GM20000 (cell line): Measurements from ENCODE around the gene KCNN2.
A peak's percentile ranks its signal among the peaks of the same experiment; 100 is the strongest.

Source experiments
- DNase-seq: peaks from one replicate; pipeline ENCODE4 v3.0.0; 2012; ENCODE audit warnings: low spot score
- CTCF ChIP-seq: IDR thresholded peaks from 2 replicates; pipeline ENCODE4 v1.5.1; 2012; ENCODE audit warnings: mild to moderate bottlenecking, control low read depth; ENCODE audit errors: extremely low read depth, missing control alignments

Gene KCNN2

DNA sequence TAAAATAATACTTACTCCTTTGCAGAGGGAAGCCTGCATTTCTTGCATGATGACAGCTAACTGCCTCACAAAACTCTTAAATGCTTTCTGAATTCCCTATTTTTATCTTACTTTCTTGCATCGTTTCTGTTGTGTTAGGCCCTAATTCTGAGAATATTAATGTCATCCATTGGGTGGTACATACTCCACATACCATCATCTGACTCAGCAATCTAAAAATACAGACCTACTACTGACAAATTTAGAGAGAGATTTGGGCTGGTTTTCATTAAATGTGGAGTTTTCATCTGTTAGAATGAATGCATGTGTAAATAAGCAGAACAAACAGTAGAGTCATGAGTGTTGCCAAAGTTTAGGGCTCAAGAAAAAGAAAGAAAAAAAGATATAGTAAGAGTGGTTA lies 26.5 kb upstream of the KCNN2 start:
- DNase-seq: no peak
- no peak for TF ChIP-seq CTCF

DNA sequence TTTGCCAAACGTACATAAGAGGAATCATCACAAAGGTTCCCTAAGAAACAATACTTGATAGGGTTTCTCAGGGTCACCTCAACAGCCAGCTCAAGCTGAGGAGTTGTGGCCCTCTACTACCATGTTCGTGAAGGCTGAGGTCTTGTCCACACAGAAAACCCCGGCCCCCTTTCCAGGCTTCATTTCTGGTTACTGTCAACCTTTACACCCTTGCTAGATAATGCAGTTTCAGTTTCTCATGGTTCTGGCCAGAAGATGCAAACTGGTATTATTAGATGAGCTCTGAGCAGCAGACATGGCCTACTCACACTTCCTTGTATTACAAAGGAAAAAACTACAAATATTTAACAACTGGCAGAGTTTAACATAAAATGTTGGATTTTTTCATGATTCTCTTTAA lies 22.8 kb upstream of the KCNN2 start:
- no peak for DNase-seq
- no peak for TF ChIP-seq CTCF

- no peak for DNase-seq
- TF ChIP-seq CTCF: no peak
Measured at GRCh38 chr5:114346181-114346580, 15.7 kb upstream of the KCNN2 start.

DNA sequence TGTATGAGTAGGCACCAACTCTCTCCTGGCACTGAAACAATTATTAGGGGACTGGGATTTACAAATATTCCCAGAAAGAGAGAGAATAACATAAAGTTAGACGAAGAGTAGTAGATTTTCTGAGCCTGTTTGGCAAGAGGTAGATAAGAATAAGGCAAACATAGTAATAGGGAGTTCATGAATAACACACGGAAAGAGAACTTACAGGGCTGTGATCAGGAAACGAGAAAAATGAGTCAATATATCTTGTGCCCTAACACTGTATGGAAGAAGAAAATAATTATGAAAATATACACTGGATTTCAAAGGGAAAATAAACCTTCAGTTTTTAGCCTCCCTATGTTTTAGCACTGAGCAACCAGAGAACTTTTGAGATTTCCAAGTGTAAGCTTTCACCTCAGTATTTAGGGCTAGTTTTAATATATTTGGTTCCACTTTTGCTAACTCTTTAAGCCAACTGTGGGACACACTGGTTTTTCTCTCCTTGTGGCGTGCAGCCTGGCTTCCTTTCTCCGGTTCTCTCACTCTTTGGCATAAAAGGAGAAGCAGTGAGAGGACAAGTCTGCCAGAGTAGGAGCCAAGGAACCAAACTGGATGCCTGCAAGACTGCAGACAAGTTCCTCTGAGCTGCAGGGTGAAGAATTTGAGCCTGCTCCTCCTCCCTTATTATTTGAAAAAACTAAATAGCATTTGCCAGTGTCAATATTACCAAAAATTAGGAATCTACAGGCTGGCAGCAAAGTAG lies 6.6 kb upstream of the KCNN2 start:
- TF ChIP-seq CTCF: no peak
- no peak for DNase-seq

DNA sequence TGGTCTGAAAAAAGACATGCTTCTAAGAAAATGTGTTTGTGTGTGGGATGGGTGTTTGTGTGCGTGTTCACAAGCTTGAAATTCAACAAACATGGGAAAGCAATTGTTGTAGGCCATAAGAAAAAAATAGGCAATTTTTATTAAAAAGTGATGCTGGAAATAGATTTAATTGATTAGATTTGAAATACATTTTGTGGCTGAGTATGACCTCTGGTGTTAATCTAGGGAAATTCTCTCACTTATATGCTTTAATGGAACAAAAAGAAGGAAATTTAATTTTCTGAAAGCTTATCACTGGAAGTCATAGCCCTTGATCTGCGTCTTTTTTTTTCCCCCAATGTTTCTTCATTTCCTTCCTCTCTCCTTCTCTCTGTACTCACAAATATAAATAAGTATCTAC lies 3.5 kb upstream of the KCNN2 start:
- DNase-seq: no peak
- TF ChIP-seq CTCF: no peak

DNA sequence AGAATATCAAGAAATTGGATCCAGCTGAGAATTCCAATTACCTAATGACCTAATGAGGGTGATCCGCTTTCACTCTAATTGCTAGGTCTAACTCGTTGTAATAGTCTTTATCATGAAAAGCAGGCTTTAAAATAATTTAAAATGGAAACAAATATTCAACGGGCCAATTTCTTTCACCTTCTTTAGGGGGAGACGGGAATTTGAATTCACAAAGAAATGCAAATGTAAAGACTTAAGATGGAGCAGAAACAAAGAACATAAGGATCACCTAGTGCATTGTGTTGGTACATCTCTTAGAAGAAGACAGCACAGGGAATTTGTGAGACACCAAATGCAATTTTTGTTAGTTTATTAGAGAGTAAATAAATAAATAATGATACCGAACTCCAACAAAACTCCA lies 1.5 kb upstream of the KCNN2 start:
- TF ChIP-seq CTCF: no peak
- no peak for DNase-seq

DNA sequence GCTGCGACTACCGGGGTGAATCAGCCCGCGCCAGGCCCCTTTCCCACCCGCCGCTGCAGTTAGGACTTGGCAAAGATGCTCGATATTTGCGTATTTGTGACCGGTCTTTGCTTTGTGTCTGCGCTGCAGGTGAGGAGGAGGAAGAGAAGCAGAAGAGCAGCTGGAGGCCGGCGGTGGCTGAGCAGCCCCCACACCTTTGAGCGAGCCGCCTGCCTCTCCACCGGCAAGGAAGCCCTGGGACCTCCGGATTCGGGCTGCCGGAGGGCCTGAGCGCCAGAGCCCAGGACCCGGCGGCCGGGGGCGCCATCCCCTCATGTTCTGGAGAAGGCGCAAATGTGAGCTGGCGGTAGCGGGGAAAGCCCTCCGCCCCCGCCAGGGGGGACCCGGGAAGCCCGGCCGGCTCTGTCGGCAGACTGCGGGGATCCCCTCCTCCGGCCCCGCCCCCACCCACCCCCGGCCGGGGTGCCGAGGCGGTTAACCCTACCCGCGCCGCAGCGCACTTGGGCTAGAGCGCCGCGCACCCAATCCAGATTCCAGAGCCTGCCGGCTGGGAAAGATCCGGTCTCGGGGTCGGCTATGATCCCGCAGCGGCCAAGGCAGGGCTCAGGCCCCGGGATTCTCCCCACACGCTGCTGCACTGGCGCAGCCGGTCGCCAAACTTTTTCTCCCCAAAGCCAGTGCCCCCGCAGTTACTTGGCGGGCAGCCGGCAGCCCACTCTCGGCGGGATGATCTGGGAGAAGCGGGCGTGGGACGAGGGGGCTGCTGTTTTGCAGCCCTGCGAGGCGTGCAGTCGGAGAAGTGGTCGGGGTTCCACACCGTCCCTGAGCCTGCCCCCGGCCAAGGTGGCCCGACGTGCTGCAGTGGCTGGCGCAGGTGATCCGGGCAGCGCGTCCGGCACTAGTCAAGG lies 800 bp upstream of the KCNN2 start:
- peak; percentile 81 for DNase-seq
- peak; percentile 25 for TF ChIP-seq CTCF
